Heart left ventricle (tissue), 16 donors: Measurements from ENCODE around the gene TATDN2. TPM values are rescaled to one million over a fixed set of nuclear protein-coding genes. Genes with fewer than 3 reads are reported as not detected.

Experiments
- ATAC-seq, 4 donors: fragments of 200-7000 bp; cut with Tn5 transposase; one replicate each; pipeline ENCODE4 v1.9.1; 2020 to 2022; ENCODE audit warnings: moderate library complexity in 4 of 4, mild to moderate bottlenecking in 3 of 4, moderate number of reproducible peaks in 1 of 4
- DNase-seq, 5 donors: peaks; one replicate each; pipeline ENCODE4 v3.0.0-alpha.2; 2020
- H3K27ac ChIP-seq, 12 donors: fragments of 200-600 bp; sonication (generic) in 4 of 12; one replicate each; pipeline versions ENCODE4 v1.5.0 to v1.8.0; 2016 to 2022; ENCODE audit warnings: mild to moderate bottlenecking in 2 of 12
- H3K27me3 ChIP-seq, 9 donors: fragments of 200-600 bp; sonication (generic) in 2 of 9; one replicate each; pipeline versions ENCODE4 v1.5.1 to v1.8.0; 2016 to 2022; ENCODE audit warnings: mild to moderate bottlenecking in 3 of 9
- H3K36me3 ChIP-seq, 9 donors: fragments of 200-600 bp; sonication (generic) in 2 of 9; one replicate each; pipeline versions ENCODE4 v1.5.0 to v1.8.0; 2018 to 2022; ENCODE audit warnings: mild to moderate bottlenecking in 2 of 9
- H3K4me1 ChIP-seq, 12 donors: fragments of 200-600 bp; sonication (generic) in 4 of 12; one replicate each; pipeline versions ENCODE4 v1.5.0 to v1.8.0; 2016 to 2022; ENCODE audit warnings: mild to moderate bottlenecking in 3 of 12
- H3K4me3 ChIP-seq, 12 donors: fragments of 200-600 bp; sonication (generic) in 4 of 12; one replicate each; pipeline versions ENCODE4 v1.5.0 to v1.8.0; 2017 to 2022; ENCODE audit warnings: mild to moderate bottlenecking in 9 of 12, moderate library complexity in 4 of 12
- H3K9me3 ChIP-seq, 12 donors: fragments of 200-600 bp; sonication (generic) in 4 of 12; one replicate each; pipeline versions ENCODE4 v1.5.0 to v1.8.0; 2016 to 2022; ENCODE audit warnings: mild to moderate bottlenecking in 1 of 12
- POLR2A ChIP-seq, 2 donors: fragments of 450-650 bp; IDR thresholded peaks; one replicate each; pipeline ENCODE4 v1.6.1; 2017; ENCODE audit warnings: antibody characterized with exemption in 2 of 2, mild to moderate bottlenecking in 2 of 2, moderate library complexity in 2 of 2
- WGBS, 4 donors: extraction: QIAGEN DNeasy Blood & Tissue Kit in 2 of 4; methylation state at CpG; one replicate each; pipeline versions ENCODE4 v1.1.5 to v1.1.7; 2013 to 2018; 5-methylcytosine and 5-hydroxymethylcytosine counted together
- intact Hi-C, 10 donors: fragments of 100-400 bp; cut with DNase I; formaldehyde crosslinking; loops; one replicate each; pipeline versions ENCODE4 v1.11.1 to v1.14.2; 2022
- polyA plus RNA-seq, 2 donors: library from polyadenylated mRNA; stranded (reverse); fragments of 200-250 nt; gene quantifications; one replicate each; pipeline ENCODE4 v1.2.3, GENCODE V29; 2013
- total RNA-seq, 9 donors: library from RNA; depleted of rRNA in 2 of 9; stranded (reverse); fragments of >200 nt in 2 of 9; fragmentation: NEBNext Ultra II Directional in 3 of 9; extraction: Animal tissue kit (Norgen Biotek cat#: 25700) in 3 of 9; gene quantifications; one replicate each; pipeline versions ENCODE4 v1.1.0 to v1.2.4, GENCODE V29; 2016 to 2023
- TF ChIP-seq, protein P1 (sequence below), 12 donors: fragments of 200-600 bp; sonication (generic) in 4 of 12; IDR thresholded peaks; one replicate each; pipeline versions ENCODE4 v1.5.0 to v1.8.0; 2018 to 2022; ENCODE audit warnings: antibody characterized with exemption in 12 of 12, mild to moderate bottlenecking in 5 of 12
- donor health status: ischemic (EF 13 %, LVEDD 7.1; RV severe dilation, severe dysfunction).
- donor health status: healthy with polysubstance abuse.
- donor health status: DM: no; HTN: yes; CAD: no.
- donor health status: DM: no; HTN: no; CAD: no.
- donor health status: ischemic (EF 25% LVEDD 6.9; RV normal size, moderate dysfunction).
- donor health status: ischemic (EF 25% LVEDD 5.7; RV mildly dilated, moderate dysfunction).
- donor health status: healthy.
- donor health status: DM: yes; HTN: yes; CAD: no.
- donor health status: ischemic (EF 35%, LVEDD 5.7; RV mildly dilated, moderate dysfunction).
- donor health status: nonischemic (EF 11% LVEDD 7.7; RV severe dilation, severe dysfunction).
- donor health status: DM: yes; HTN: yes; CAD: no.
- donor health status: PGD.
- donor health status: ischemic (EF 29% LVEDD 5.4; RV normal size, mild dysfunction).
- donor health status: nonischemic (EF 23%, LVEDD 6.1; RV moderate dilation, normal function).

The TATDN2 gene
- total and polyA plus RNA-seq, 11 donors, result 8.6 to 31.6 (median 16.8) TPM

DNA sequence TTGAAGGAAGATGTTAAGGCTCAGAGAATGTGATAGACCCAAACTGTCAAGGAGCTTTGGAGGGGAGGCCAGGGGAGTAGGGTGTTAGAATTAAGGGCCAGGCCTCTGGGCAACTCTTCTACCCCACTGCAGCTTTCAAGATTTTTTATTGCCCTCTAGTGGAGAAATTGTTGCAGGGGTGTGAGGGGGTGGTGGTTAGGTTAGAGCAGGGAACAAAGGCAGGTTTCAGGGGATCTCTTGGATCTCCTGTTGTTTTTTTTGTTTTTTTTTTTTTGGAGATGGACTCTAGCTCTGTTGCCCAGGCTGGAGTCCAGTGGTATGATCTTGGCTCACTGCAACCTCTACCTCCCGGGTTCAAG lies 74.1 kb downstream of the TATDN2 start:
- ATAC-seq (no peak), DNase-seq (no peak)
- intact Hi-C loops, result no loop called here
- H3K27me3 ChIP-seq, result no peaks in the 10 kb centered on the region
- H3K4me1 ChIP-seq, result peaks cover 0 to 29% (median 19%) of the 10 kb centered on the region in 12 donors
- no peak overlapping the region for H3K27ac ChIP-seq
- peaks cover 0 to 19% (median 15%) of the 10 kb centered on the region in 9 donors for H3K36me3 ChIP-seq
- 88 to 97% (median 91%) methylated on average over 1 of the region's 1 CpG for WGBS, 4 donors
- TF ChIP-seq, protein P1, sequence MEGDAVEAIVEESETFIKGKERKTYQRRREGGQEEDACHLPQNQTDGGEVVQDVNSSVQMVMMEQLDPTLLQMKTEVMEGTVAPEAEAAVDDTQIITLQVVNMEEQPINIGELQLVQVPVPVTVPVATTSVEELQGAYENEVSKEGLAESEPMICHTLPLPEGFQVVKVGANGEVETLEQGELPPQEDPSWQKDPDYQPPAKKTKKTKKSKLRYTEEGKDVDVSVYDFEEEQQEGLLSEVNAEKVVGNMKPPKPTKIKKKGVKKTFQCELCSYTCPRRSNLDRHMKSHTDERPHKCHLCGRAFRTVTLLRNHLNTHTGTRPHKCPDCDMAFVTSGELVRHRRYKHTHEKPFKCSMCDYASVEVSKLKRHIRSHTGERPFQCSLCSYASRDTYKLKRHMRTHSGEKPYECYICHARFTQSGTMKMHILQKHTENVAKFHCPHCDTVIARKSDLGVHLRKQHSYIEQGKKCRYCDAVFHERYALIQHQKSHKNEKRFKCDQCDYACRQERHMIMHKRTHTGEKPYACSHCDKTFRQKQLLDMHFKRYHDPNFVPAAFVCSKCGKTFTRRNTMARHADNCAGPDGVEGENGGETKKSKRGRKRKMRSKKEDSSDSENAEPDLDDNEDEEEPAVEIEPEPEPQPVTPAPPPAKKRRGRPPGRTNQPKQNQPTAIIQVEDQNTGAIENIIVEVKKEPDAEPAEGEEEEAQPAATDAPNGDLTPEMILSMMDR (IDR thresholded peaks at IDR 0.05), result peak in 4 of 12 donors; percentile 10 to 29 (median 17)
- no peak for TF ChIP-seq POLR2A (IDR thresholded peaks at IDR 0.05)
- no peak overlapping the region for H3K4me3 ChIP-seq
- no peaks in the 10 kb centered on the region for H3K9me3 ChIP-seq

DNA sequence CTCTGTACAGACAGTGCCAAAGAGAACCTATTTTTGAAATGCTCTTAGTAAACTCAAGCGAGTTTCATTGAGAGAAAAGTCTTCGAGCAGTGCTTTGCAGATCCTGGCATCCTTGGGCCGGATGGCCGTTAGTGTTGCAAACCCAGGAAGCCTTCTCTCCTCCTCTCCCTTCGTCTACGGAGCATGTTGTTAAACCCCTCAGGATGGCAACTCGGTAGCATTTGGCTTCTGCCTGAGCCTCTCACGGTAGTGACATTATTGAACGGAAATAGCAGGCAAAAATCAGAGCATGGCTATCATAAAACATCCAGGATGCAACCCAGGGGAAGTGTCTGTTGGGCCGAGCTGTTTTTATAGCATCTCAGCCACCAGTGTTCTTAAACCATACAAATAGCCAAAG lies 79.3 kb downstream of the TATDN2 start:
- Histone ChIP-seq H3K4me1 (no peaks in the 10 kb centered on the region), H3K4me3 (no peak overlapping the region), H3K27me3 (peaks cover 0 to 28% (median 13%) of the 10 kb centered on the region in 9 donors), H3K27ac (no peak overlapping the region), H3K36me3 (no peaks in the 10 kb centered on the region), H3K9me3 (no peaks in the 10 kb centered on the region)
- DNase-seq (no peak), ATAC-seq (no peak)
- TF ChIP-seq, protein P1 (IDR thresholded peaks at IDR 0.05), result no peak
- no peak for TF ChIP-seq POLR2A (IDR thresholded peaks at IDR 0.05)
- intact Hi-C loops, result no loop called here
- 66 to 71% (median 68%) methylated on average over 10 of the region's 10 CpGs for WGBS, 4 donors

DNA sequence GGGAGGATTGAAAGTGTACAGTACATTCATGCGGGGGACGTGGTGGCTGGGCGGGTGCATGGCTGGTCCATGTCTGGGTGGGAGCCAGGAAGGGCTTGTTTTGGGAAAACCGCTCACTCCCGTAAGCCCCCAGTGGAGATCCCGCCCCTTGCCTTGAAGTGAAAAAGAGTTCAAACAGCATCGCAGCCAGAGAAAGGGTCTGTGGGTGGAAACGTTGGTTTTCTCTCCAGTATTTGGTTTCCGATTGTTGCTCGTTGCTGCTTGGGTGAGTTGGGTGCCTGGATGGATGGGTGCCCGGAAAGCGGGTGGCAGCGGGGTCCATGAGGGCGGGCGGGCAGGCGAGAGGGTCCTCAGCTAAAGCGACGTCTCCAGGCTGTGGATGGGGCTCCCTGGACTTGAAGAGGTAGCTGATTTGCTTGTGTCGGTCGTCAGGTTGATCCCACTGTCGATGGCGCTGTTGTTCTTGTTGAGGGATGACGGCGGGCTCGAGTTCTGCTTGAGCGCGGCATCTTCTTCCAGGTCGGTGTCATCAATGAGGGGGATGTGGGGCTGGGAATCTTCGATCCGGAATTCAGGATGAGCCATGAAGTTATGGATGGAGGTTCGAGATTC lies 80.3 kb downstream of the TATDN2 start:
- ATAC-seq (no peak), DNase-seq (no peak)
- Histone ChIP-seq H3K27me3 (peaks cover 0 to 28% (median 13%) of the 10 kb centered on the region in 9 donors), H3K9me3 (no peaks in the 10 kb centered on the region), H3K4me1 (no peaks in the 10 kb centered on the region), H3K4me3 (no peak overlapping the region), H3K36me3 (no peaks in the 10 kb centered on the region), H3K27ac (no peak overlapping the region)
- intact Hi-C loops, result no loop called here
- WGBS, 4 donors, result 45 to 57% (median 54%) methylated on average over 28 to 31 of the region's 31 CpGs
- TF ChIP-seq, protein P1 (IDR thresholded peaks at IDR 0.05), result no peak
- TF ChIP-seq POLR2A (IDR thresholded peaks at IDR 0.05), result no peak

DNA sequence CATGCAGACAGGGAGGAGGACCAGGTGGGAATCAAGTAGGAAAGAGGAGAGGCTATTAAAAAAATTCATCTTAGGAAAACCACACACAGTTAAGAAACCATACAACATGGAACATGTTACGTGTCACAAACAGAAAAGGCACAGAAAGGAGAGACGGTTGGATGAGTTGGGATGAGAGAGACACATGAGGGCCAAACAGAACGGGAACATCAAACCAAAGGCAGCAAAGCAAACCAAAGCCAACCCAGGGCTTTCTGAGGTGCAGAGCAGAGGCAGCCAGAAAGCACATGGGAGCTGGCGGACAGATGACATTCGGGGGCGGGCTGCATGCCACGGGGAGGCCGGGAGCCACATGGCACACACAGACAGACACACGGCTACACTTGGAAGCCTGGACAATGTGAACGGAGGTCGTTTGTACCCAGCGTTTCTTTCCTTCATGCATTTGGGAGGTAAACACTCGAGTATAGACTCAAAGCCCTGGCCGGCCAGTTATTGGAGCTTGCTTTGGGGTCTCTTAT lies 81.3 kb downstream of the TATDN2 start:
- TF ChIP-seq, protein P1 (IDR thresholded peaks at IDR 0.05), result no peak
- no peak for TF ChIP-seq POLR2A (IDR thresholded peaks at IDR 0.05)
- WGBS, 4 donors, result 70 to 86% (median 80%) methylated on average over 14 of the region's 14 CpGs
- no peak overlapping the region for H3K27ac ChIP-seq
- H3K36me3 ChIP-seq, result no peaks in the 10 kb centered on the region
- intact Hi-C loops, result no loop called here
- no peaks in the 10 kb centered on the region for H3K4me1 ChIP-seq
- no peak for ATAC-seq
- no peaks in the 10 kb centered on the region for H3K9me3 ChIP-seq
- H3K4me3 ChIP-seq, result no peak overlapping the region
- H3K27me3 ChIP-seq, result peaks cover 0 to 28% (median 13%) of the 10 kb centered on the region in 9 donors
- peak in 1 of 5 donors; percentile 8 for DNase-seq
